Measurements from ENCODE around the gene EFCAB8.

EFCAB8 gene

DNA sequence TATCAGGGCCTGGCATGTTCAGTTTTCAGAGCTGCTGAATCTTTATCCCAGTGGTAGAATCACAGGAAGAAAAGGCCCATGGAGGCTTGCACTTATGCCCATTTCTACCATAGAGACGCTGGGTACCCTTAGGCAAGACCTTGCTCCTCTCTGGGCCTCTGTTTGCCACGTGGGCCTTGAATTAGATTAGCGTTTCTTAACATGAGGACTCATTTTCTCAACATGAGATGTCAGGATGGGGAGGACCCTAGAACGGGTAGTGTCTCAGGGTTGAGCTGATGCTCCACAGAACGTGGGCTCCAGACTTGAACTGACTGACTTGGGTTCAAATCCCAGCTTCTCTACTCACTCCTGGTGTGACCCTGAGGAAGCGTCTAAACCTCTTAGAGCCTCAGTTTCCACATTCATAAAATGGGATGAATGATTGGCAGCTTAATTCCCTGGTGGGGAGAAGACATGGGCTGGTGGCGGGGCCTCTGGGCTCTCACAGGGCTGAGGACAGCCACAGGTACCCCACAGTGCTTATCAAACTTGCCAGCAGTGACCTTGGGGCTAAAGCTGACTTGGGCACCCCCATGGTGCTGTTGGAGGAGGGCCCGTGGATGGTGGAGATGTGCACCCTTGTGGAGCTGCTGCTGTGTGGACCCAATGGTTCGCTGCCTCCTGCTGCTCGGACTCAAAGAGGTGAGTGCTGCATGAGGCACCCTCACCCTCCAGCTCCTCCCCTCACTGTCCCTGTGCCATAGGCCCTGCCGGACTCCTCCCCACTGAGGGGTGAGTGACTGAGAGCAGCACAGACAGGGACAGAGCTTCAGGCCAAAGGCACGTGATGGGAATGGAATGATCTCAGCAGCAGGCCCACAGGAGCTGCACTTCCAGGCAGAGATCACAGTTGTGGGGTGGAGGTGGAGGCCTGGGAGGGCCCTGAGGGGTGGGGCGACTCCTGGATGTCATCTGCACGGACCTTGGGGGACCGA lies 117.3 kb downstream of the EFCAB8 start:
- Histone ChIP-seq H3K27me3 (ENCODE audit: insufficient read depth, low read length) (no peaks in the 10 kb centered on the region), H3K4me1 (ENCODE audit: insufficient read depth, low read length) (peaks cover 31% of the 10 kb centered on the region), H3K4me3 (ENCODE audit: low read length) (no peak overlapping the region), H3K9me3 (ENCODE audit: insufficient read depth, low read depth, low read length) (peaks cover 6% of the 10 kb centered on the region), H3K27ac (ENCODE audit: low read depth, low read length) (no peak overlapping the region), H3K36me3 (ENCODE audit: insufficient read depth, low read length) (no peaks in the 10 kb centered on the region), H3K9ac (ENCODE audit: low read depth, low read length) (no peak overlapping the region)
- 86% methylated on average over 15 of the region's 15 CpGs for WGBS

DNA sequence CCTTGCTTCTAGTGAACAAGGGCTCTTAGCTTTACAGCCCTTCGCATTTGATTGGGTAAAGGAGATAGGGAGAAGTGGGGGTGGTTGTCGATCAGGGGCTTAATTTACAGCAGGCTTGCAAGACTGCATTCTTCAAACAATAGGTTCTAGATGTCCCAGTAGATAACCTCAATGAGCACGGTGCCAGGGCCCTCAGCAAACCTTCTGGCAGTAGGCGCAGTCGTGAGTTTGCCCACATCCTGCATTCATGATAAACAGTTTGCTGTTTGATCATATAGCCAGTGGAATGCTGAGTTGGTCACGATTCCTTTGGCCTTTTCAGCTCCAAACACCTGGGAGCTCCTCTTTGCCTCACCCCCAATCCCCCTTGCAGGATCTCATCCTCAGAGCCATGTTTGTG lies 118.0 kb downstream of the EFCAB8 start:
- peaks cover 25% of the 10 kb centered on the region for H3K4me1 ChIP-seq (ENCODE audit: insufficient read depth, low read length)
- no peak overlapping the region for H3K27ac ChIP-seq (ENCODE audit: low read depth, low read length)
- no peak overlapping the region for H3K9ac ChIP-seq (ENCODE audit: low read depth, low read length)

DNA sequence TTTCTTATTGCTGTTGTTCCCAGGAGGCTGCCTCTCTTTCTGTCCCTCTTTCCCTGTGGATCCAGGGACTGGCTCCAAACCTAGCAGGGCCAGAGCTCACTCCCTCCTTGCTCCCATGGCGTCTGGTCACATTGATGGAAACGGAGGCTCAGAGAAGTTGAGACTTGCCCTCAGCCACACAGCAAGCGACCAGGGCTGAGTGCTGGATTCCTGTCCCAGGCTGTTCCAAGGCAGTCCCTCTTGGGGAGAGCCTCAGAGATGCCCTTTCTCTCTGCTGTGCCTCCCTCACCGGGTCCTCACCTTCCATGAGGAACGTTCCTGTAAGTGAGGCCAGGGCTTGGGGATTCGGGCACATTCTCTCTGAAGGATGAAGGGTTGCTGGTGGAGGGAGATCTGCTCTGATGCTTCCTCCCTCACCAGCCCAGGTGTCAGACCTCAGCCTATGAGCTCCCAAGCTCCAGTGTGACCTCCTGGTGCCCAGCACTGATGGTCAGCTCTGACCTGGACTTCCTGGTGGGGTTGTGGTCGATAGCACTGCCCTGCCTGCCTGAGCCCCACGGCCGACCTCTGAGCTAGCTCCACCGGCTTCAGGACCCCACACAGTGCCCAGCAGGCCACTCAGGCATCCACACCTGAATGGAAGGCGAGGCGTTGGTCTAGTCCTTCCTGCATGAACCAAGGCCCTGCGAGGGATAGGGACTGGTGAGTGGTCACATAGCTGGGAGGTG lies 118.7 kb downstream of the EFCAB8 start:
- Histone ChIP-seq H3K36me3 (ENCODE audit: insufficient read depth, low read length) (no peaks in the 10 kb centered on the region), H3K4me1 (ENCODE audit: insufficient read depth, low read length) (peaks cover 18% of the 10 kb centered on the region; the same call in 1 of the 2 replicates), H3K27ac (ENCODE audit: low read depth, low read length) (no peak overlapping the region), H3K9ac (ENCODE audit: low read depth, low read length) (no peak overlapping the region), H3K4me3 (ENCODE audit: low read length) (no peak overlapping the region), H3K9me3 (ENCODE audit: insufficient read depth, low read depth, low read length) (peaks cover 6% of the 10 kb centered on the region), H3K27me3 (ENCODE audit: insufficient read depth, low read length) (no peaks in the 10 kb centered on the region)
- 94% methylated on average over 13 of the region's 13 CpGs for WGBS

More for the DNA sequence above, 118.0 kb downstream of the EFCAB8 start:
- Histone ChIP-seq H3K27me3 (ENCODE audit: insufficient read depth, low read length) (no peaks in the 10 kb centered on the region), H3K4me3 (ENCODE audit: low read length) (no peak overlapping the region), H3K9me3 (ENCODE audit: insufficient read depth, low read depth, low read length) (peaks cover 6% of the 10 kb centered on the region), H3K36me3 (ENCODE audit: insufficient read depth, low read length) (no peaks in the 10 kb centered on the region)
- WGBS: 86% methylated on average over 6 of the region's 6 CpGs

- Histone ChIP-seq H3K4me3 (ENCODE audit: low read length) (no peak overlapping the region), H3K27ac (ENCODE audit: low read depth, low read length) (no peak overlapping the region), H3K27me3 (ENCODE audit: insufficient read depth, low read length) (no peaks in the 10 kb centered on the region), H3K9me3 (ENCODE audit: insufficient read depth, low read depth, low read length) (peaks cover 6% of the 10 kb centered on the region), H3K36me3 (ENCODE audit: insufficient read depth, low read length) (no peaks in the 10 kb centered on the region), H3K9ac (ENCODE audit: low read depth, low read length) (no peak overlapping the region), H3K4me1 (ENCODE audit: insufficient read depth, low read length) (peaks cover 13% of the 10 kb centered on the region; the same call in 1 of the 2 replicates)
- WGBS: 91% methylated on average over 7 of the region's 7 CpGs
These were observed 119.2 kb downstream of the EFCAB8 start for GRCh38 chr20:32978009-32978335.

DNA sequence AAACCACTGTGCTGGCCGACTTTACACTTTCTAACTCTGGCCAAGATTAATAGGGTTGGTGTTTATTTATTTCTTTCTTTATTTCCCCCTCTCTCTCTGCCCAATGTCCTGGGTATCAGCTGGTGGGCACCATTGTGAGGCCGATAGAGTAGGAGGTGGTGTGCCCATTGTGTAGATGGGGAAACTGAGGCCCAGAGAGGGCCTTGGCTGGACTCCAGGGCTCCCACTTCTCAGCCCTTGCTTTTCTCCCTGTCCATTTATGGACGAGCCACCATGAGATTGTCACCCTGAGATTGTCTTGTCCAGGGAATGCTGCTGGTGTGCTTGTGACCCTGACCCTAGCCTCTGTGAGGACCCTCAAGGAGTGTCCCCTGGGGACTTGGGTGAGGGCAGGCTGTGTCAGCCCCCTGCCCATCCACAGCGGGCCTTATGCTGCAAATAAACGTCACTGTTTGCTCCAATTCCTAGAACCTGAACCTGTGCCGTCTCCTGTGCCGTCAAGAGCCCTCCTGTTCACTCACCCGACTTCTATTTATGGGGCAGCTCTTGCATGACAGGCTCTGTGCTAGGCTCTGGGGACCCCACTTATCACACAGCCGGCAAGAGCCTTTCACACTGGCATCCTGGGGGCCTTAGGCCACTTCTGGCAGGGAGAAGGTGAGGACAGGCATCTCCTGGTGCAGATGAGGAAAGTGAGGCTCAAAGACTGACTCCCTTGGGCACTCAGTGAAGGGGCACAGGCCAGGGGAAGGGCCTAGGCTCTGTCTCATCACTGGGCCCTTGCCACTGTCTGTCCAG lies 120.7 kb downstream of the EFCAB8 start:
- Histone ChIP-seq H3K36me3 (ENCODE audit: insufficient read depth, low read length) (no peaks in the 10 kb centered on the region), H3K9ac (ENCODE audit: low read depth, low read length) (no peak overlapping the region), H3K4me3 (ENCODE audit: low read length) (no peak overlapping the region), H3K27me3 (ENCODE audit: insufficient read depth, low read length) (no peaks in the 10 kb centered on the region), H3K27ac (ENCODE audit: low read depth, low read length) (no peak overlapping the region), H3K4me1 (ENCODE audit: insufficient read depth, low read length) (peaks cover 7% of the 10 kb centered on the region; the same call in 1 of the 2 replicates), H3K9me3 (ENCODE audit: insufficient read depth, low read depth, low read length) (peaks cover 6% of the 10 kb centered on the region)
- WGBS: 93% methylated on average over 8 of the region's 9 CpGs

- Histone ChIP-seq H3K9me3 (ENCODE audit: insufficient read depth, low read depth, low read length) (peaks cover 6% of the 10 kb centered on the region), H3K4me3 (ENCODE audit: low read length) (no peak overlapping the region), H3K9ac (ENCODE audit: low read depth, low read length) (no peak overlapping the region), H3K36me3 (ENCODE audit: insufficient read depth, low read length) (no peaks in the 10 kb centered on the region), H3K4me1 (ENCODE audit: insufficient read depth, low read length) (no peaks in the 10 kb centered on the region), H3K27me3 (ENCODE audit: insufficient read depth, low read length) (no peaks in the 10 kb centered on the region), H3K27ac (ENCODE audit: low read depth, low read length) (no peak overlapping the region)
- 94% methylated on average over 18 of the region's 19 CpGs for WGBS
These were observed 121.6 kb downstream of the EFCAB8 start for GRCh38 chr20:32980131-32980941.

DNA sequence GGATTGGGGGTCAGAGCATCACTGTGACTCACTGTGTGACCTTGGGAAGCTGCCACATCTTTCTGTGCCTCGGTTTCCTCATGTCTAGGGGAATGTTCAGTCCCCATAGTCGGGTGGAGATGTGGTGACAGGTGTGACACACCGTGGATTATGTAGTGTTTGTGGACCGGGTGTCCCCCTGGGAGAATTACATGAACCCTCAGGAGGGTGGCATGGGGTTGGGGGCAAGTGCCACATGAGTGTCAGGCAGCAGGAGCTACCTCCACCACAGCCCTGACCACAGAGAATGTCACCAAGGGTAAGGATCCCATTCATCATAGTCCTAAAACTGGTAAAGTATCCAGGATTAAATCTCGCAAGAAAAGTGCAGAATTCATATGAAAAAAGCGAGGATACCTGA lies 122.3 kb downstream of the EFCAB8 start:
- H3K4me3 ChIP-seq (ENCODE audit: low read length): no peak overlapping the region
- H3K27me3 ChIP-seq (ENCODE audit: insufficient read depth, low read length): no peaks in the 10 kb centered on the region

GRCh38 chr20:32982617-32983458 lies 124.1 kb downstream of the EFCAB8 start:
- H3K9ac ChIP-seq (ENCODE audit: low read depth, low read length): no peak overlapping the region
- no peaks in the 10 kb centered on the region for H3K9me3 ChIP-seq (ENCODE audit: insufficient read depth, low read depth, low read length)
- H3K4me3 ChIP-seq (ENCODE audit: low read length): no peak overlapping the region
- H3K27me3 ChIP-seq (ENCODE audit: insufficient read depth, low read length): no peaks in the 10 kb centered on the region
- H3K4me1 ChIP-seq (ENCODE audit: insufficient read depth, low read length): no peaks in the 10 kb centered on the region
- WGBS: 91% methylated on average over 10 of the region's 10 CpGs
- no peak overlapping the region for H3K27ac ChIP-seq (ENCODE audit: low read depth, low read length)
- no peaks in the 10 kb centered on the region for H3K36me3 ChIP-seq (ENCODE audit: insufficient read depth, low read length)

More for the DNA sequence above, 122.3 kb downstream of the EFCAB8 start:
- Histone ChIP-seq H3K27ac (ENCODE audit: low read depth, low read length) (no peak overlapping the region), H3K36me3 (ENCODE audit: insufficient read depth, low read length) (no peaks in the 10 kb centered on the region), H3K9ac (ENCODE audit: low read depth, low read length) (no peak overlapping the region), H3K4me1 (ENCODE audit: insufficient read depth, low read length) (no peaks in the 10 kb centered on the region), H3K9me3 (ENCODE audit: insufficient read depth, low read depth, low read length) (peaks cover 6% of the 10 kb centered on the region)
- WGBS: 87% methylated on average over 6 of the region's 6 CpGs

- no peak overlapping the region for H3K27ac ChIP-seq (ENCODE audit: low read depth, low read length)
- no peaks in the 10 kb centered on the region for H3K4me1 ChIP-seq (ENCODE audit: insufficient read depth, low read length)
- H3K9ac ChIP-seq (ENCODE audit: low read depth, low read length): no peak overlapping the region
- no peak overlapping the region for H3K4me3 ChIP-seq (ENCODE audit: low read length)
- H3K27me3 ChIP-seq (ENCODE audit: insufficient read depth, low read length): no peaks in the 10 kb centered on the region
- H3K9me3 ChIP-seq (ENCODE audit: insufficient read depth, low read depth, low read length): no peaks in the 10 kb centered on the region
- WGBS: 86% methylated on average over 12 of the region's 12 CpGs
- no peaks in the 10 kb centered on the region for H3K36me3 ChIP-seq (ENCODE audit: insufficient read depth, low read length)
These were observed 124.9 kb downstream of the EFCAB8 start for GRCh38 chr20:32983459-32984112.

Data from HUES64 (cell line).